DOHH2 (cell line): Measurements from ENCODE around the gene CCDC34.

Experiments
- H3F3A ChIP-seq: fragments of 200-600 bp; sonication (generic), shearing (Covaris generic); 2 replicates; pipeline ENCODE4 v1.6.0; 2016; ENCODE audit warnings: antibody characterized with exemption, mild to moderate bottlenecking; ENCODE audit not compliant: control insufficient read depth, insufficient read depth
- H3K27ac ChIP-seq: fragments of 200-600 bp; sonication (generic); 2 replicates; pipeline ENCODE4 v1.5.1; 2014; ENCODE audit warnings: low read depth, mild to moderate bottlenecking, low read length, moderate library complexity
- H3K27me3 ChIP-seq: fragments of 200-600 bp; sonication (generic); 2 replicates; pipeline ENCODE4 v1.6.1; 2014; ENCODE audit warnings: mild to moderate bottlenecking, low read length, mixed read lengths; ENCODE audit not compliant: control insufficient read depth
- H3K36me3 ChIP-seq: fragments of 200-600 bp; sonication (generic); 2 replicates; pipeline ENCODE4 v1.6.1; 2014; ENCODE audit warnings: mild to moderate bottlenecking, low read length, moderate library complexity, mixed read lengths; ENCODE audit not compliant: control insufficient read depth
- H3K4me1 ChIP-seq: fragments of 200-600 bp; sonication (generic); 2 replicates; pipeline ENCODE4 v1.6.1; 2014; ENCODE audit warnings: mild to moderate bottlenecking, low read length, mixed read lengths; ENCODE audit not compliant: control insufficient read depth
- H3K4me2 ChIP-seq: fragments of 200-600 bp; sonication (generic); 2 replicates; pipeline ENCODE4 v1.6.0; 2014; ENCODE audit warnings: mild to moderate bottlenecking, low read length, moderate library complexity
- H3K4me3 ChIP-seq: fragments of 200-600 bp; sonication (generic); 2 replicates; pipeline ENCODE4 v1.5.1; 2014; ENCODE audit warnings: mild to moderate bottlenecking, low read length, mixed read lengths
- H3K79me2 ChIP-seq: fragments of 200-600 bp; sonication (generic); 2 replicates; pipeline ENCODE4 v1.6.1; 2014; ENCODE audit warnings: mild to moderate bottlenecking, low read length, mixed read lengths; ENCODE audit not compliant: control insufficient read depth
- H3K9me2 ChIP-seq: fragments of 200-600 bp; sonication (generic); replicated peaks from 2 replicates; pipeline ENCODE4 v1.6.1; 2014; ENCODE audit warnings: mild to moderate bottlenecking, low read length, mixed read lengths; ENCODE audit not compliant: control insufficient read depth
- H3K9me3 ChIP-seq: fragments of 200-600 bp; sonication (generic); 2 replicates; pipeline ENCODE4 v1.6.1; 2014; ENCODE audit warnings: antibody characterized with exemption, low read length, mixed read lengths; ENCODE audit not compliant: control insufficient read depth, insufficient read depth
- H4K20me1 ChIP-seq: fragments of 200-600 bp; sonication (generic); 2 replicates; pipeline ENCODE4 v1.6.0; 2014; ENCODE audit warnings: low read depth, mild to moderate bottlenecking, antibody characterized with exemption, low read length, moderate library complexity; ENCODE audit not compliant: control insufficient read depth, insufficient read depth
- EZH2phosphoT487 ChIP-seq: fragments of 200-600 bp; sonication (generic); IDR thresholded peaks from 2 replicates; pipeline ENCODE4 v1.6.1; 2017; ENCODE audit warnings: borderline replicate concordance, mild to moderate bottlenecking, antibody characterized with exemption, low read length, moderate library complexity, mixed read lengths
- TF ChIP-seq, protein P1 (sequence below): fragments of 200-600 bp; sonication (generic); IDR thresholded peaks from one replicate; pipeline ENCODE4 v1.5.1; 2014; ENCODE audit warnings: antibody characterized with exemption, mild to moderate bottlenecking, low read depth, low read length; ENCODE audit not compliant: poor library complexity, severe bottlenecking

The CCDC34 gene

DNA sequence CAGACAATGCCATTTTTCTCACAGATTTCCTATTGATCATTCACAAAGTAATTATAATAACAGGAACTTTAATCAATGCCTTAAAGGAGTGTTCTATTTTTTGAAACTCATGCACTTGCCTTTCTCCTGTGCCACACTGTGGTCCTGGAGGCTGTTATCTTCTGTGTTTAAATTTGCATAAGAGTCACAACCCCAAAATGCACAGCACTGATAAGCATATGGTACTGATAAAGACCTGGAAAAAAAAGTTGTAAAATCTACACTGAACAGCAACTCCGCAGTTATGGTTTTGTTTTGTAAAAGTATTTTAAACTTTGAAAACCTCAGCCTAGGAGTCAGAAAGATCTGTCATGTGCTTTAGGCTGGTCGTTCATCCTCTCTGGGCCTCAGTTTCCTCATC, 9.1 kb upstream of the CCDC34 start:
- no peak overlapping the region for H3K4me2 ChIP-seq
- H3K9me2 ChIP-seq: no peaks in the 10 kb centered on the region
- no peaks in the 10 kb centered on the region for H3K36me3 ChIP-seq
- H3K4me1 ChIP-seq: no peaks in the 10 kb centered on the region
- no peaks in the 10 kb centered on the region for H3K9me3 ChIP-seq
- H3F3A ChIP-seq: no peaks in the 10 kb centered on the region
- no peaks in the 10 kb centered on the region for H3K27me3 ChIP-seq
- no peak overlapping the region for H3K27ac ChIP-seq
- TF ChIP-seq EZH2phosphoT487: no peak
- TF ChIP-seq, protein P1, sequence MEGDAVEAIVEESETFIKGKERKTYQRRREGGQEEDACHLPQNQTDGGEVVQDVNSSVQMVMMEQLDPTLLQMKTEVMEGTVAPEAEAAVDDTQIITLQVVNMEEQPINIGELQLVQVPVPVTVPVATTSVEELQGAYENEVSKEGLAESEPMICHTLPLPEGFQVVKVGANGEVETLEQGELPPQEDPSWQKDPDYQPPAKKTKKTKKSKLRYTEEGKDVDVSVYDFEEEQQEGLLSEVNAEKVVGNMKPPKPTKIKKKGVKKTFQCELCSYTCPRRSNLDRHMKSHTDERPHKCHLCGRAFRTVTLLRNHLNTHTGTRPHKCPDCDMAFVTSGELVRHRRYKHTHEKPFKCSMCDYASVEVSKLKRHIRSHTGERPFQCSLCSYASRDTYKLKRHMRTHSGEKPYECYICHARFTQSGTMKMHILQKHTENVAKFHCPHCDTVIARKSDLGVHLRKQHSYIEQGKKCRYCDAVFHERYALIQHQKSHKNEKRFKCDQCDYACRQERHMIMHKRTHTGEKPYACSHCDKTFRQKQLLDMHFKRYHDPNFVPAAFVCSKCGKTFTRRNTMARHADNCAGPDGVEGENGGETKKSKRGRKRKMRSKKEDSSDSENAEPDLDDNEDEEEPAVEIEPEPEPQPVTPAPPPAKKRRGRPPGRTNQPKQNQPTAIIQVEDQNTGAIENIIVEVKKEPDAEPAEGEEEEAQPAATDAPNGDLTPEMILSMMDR: no peak
- no peak overlapping the region for H3K4me3 ChIP-seq
- H3K79me2 ChIP-seq: no peaks in the 10 kb centered on the region
- no peaks in the 10 kb centered on the region for H4K20me1 ChIP-seq

DNA sequence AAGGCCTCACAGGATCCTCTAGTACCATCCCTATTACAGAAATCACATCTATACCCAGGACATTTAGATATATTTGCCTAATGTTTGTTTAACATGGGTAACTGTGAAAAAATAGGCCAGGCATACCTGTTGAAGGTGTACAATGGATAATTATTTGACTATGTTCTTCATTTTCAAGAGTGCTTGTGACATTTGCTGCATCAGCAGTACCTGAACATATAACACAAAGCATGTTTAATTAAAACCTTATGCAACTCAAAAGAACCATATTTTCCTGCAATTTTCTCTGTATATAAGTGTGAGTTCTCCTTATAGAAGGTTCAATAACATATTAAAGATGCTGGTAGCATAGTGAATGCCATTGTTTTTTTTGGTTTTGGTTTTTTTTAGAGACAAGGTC, 8.5 kb upstream of the CCDC34 start:
- H3K36me3 ChIP-seq: no peaks in the 10 kb centered on the region
- no peaks in the 10 kb centered on the region for H3K4me1 ChIP-seq
- no peaks in the 10 kb centered on the region for H3K9me2 ChIP-seq
- H3F3A ChIP-seq: no peaks in the 10 kb centered on the region
- no peaks in the 10 kb centered on the region for H3K9me3 ChIP-seq
- H3K4me3 ChIP-seq: no peak overlapping the region
- H3K27me3 ChIP-seq: no peaks in the 10 kb centered on the region
- H3K27ac ChIP-seq: no peak overlapping the region
- H3K79me2 ChIP-seq: no peaks in the 10 kb centered on the region
- no peaks in the 10 kb centered on the region for H4K20me1 ChIP-seq
- H3K4me2 ChIP-seq: no peak overlapping the region
- no peak for TF ChIP-seq EZH2phosphoT487
- TF ChIP-seq, protein P1: no peak

DNA sequence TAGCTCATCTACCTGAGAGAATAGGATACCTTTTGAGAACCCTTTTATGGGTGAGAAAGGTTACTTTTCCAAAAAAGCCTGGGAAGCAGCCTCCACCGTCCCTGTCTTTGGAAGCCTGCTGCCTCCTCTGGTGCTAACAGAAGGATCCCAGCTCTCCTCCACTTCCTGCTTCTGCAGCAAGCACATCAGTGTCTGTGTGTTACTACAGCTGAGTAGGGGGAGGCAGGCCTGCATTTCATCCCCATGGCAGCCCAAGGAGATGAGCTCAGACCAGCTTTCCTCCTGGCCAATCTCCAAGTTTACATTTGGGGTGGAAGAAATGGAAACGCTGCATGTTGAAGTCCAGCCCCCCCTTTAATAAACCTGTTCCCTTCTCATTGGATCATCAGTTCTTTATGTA, 7.4 kb upstream of the CCDC34 start:
- no peaks in the 10 kb centered on the region for H3K9me3 ChIP-seq
- no peaks in the 10 kb centered on the region for H3K9me2 ChIP-seq
- no peaks in the 10 kb centered on the region for H3K27me3 ChIP-seq
- H3K4me1 ChIP-seq: no peaks in the 10 kb centered on the region
- no peak overlapping the region for H3K27ac ChIP-seq
- no peak overlapping the region for H3K4me2 ChIP-seq
- H3K4me3 ChIP-seq: no peak overlapping the region
- no peaks in the 10 kb centered on the region for H3F3A ChIP-seq
- H3K36me3 ChIP-seq: no peaks in the 10 kb centered on the region
- H3K79me2 ChIP-seq: no peaks in the 10 kb centered on the region
- no peaks in the 10 kb centered on the region for H4K20me1 ChIP-seq
- TF ChIP-seq EZH2phosphoT487: no peak
- TF ChIP-seq, protein P1: no peak

DNA sequence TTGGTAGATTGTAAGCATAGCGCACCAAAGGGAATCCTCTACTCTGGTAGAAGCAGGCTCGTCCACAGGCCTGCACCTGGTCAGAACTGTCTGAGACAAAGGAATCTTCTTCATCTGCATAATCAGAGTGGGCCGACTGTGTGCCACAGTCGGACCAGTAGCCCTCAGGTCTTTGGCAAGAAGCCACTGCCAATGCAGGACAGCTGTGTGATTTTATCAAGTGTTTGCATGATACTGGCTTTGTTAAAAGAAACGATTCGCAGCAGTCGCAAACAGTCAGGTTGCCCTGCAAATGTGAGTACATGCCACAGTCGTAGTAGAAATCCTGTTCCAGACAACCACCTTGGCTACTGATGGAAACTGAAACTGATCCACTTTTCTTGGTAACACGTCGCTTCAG, 4.9 kb upstream of the CCDC34 start:
- Histone ChIP-seq H3K27ac (no peak overlapping the region), H4K20me1 (no peaks in the 10 kb centered on the region), H3K9me2 (no peaks in the 10 kb centered on the region), H3K36me3 (no peaks in the 10 kb centered on the region), H3K27me3 (no peaks in the 10 kb centered on the region), H3K9me3 (no peaks in the 10 kb centered on the region), H3F3A (no peaks in the 10 kb centered on the region), H3K4me1 (peaks cover 8% of the 10 kb centered on the region), H3K4me2 (no peak overlapping the region), H3K4me3 (no peak overlapping the region), H3K79me2 (peaks cover under 1% of the 10 kb centered on the region)
- no peak for TF ChIP-seq EZH2phosphoT487
- TF ChIP-seq, protein P1: no peak
